PC-9 (cell line): Measurements from ENCODE around the gene PSMC1.

Experiments
- EZH2 ChIP-seq: fragments of 200-600 bp; sonication (generic); IDR thresholded peaks from 2 replicates; pipeline ENCODE4 v1.8.0; 2017; ENCODE audit warnings: antibody characterized with exemption, low read depth
- TF ChIP-seq, protein P1 (sequence below): fragments of 200-600 bp; sonication (generic); conservative IDR thresholded peaks from 2 replicates; pipeline ENCODE4 v1.6.1; 2017; ENCODE audit warnings: mixed run types, antibody characterized with exemption, mild to moderate bottlenecking, moderate library complexity

DNA sequence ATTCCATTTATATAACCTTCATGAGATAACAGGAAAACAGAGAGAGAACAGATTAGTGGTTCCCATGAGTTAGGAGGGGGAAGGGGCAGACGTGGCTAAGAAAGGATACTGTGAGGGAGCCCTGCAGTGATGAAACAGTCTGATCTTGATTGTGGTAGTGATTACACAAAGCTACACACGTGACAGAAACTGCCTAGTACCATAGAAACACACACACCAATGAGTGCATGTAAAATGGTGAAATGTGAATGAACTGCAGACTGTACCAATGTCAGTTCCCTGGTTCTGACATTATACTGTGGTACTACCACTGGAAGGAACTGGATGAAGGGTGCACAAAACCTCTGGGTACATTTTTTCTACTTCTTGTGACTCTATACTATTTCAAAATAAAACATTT, 38.5 kb downstream of the PSMC1 start:
- TF ChIP-seq, protein P1, sequence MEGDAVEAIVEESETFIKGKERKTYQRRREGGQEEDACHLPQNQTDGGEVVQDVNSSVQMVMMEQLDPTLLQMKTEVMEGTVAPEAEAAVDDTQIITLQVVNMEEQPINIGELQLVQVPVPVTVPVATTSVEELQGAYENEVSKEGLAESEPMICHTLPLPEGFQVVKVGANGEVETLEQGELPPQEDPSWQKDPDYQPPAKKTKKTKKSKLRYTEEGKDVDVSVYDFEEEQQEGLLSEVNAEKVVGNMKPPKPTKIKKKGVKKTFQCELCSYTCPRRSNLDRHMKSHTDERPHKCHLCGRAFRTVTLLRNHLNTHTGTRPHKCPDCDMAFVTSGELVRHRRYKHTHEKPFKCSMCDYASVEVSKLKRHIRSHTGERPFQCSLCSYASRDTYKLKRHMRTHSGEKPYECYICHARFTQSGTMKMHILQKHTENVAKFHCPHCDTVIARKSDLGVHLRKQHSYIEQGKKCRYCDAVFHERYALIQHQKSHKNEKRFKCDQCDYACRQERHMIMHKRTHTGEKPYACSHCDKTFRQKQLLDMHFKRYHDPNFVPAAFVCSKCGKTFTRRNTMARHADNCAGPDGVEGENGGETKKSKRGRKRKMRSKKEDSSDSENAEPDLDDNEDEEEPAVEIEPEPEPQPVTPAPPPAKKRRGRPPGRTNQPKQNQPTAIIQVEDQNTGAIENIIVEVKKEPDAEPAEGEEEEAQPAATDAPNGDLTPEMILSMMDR = no peak
- TF ChIP-seq EZH2 = no peak
